GM20000 (cell line): ENCODE measurements around the gene SETD3.
A peak's percentile ranks its signal among the peaks of the same experiment; 100 is the strongest.

ENCODE experiments used
- DNase-seq: peaks from one replicate; pipeline ENCODE4 v3.0.0; 2012; ENCODE audit warnings: low spot score
- CTCF ChIP-seq: IDR thresholded peaks from 2 replicates; pipeline ENCODE4 v1.5.1; 2012; ENCODE audit warnings: mild to moderate bottlenecking, control low read depth; ENCODE audit errors: extremely low read depth, missing control alignments

Gene SETD3

GRCh38 chr14:99505089-99505488 lies 24.4 kb upstream of the SETD3 start:
- peak; percentile 5 for DNase-seq
- TF ChIP-seq CTCF, result no peak

GRCh38 chr14:99503848-99504453 lies 23.3 kb upstream of the SETD3 start:
- no peak for TF ChIP-seq CTCF
- no peak for DNase-seq

- no peak for DNase-seq
- no peak for TF ChIP-seq CTCF
These were observed 22.3 kb upstream of the SETD3 start for GRCh38 chr14:99502989-99503421.

- no peak for DNase-seq
- no peak for TF ChIP-seq CTCF
These were observed 17.2 kb upstream of the SETD3 start for GRCh38 chr14:99497894-99498293.

GRCh38 chr14:99497341-99497740 lies 16.7 kb upstream of the SETD3 start:
- TF ChIP-seq CTCF, result no peak

GRCh38 chr14:99484106-99484505 lies 3.4 kb upstream of the SETD3 start:
- DNase-seq, result no peak
- no peak for TF ChIP-seq CTCF

More at GRCh38 chr14:99497341-99497740, 16.7 kb upstream of the SETD3 start:
- no peak for DNase-seq

GRCh38 chr14:99481745-99482099 lies 1.1 kb upstream of the SETD3 start:
- TF ChIP-seq CTCF, result no peak

More at GRCh38 chr14:99481745-99482099, 1.1 kb upstream of the SETD3 start:
- DNase-seq, result no peak
